Activated naive CD8-positive, alpha-beta T cell treated with anti-CD3 and anti-CD28 coated beads, Interleukin-2, amount 10 ng/mL, durations not matched to agents 7 days and 5 days (primary cell): ENCODE measurements around the gene NXPE2. TPM values are rescaled to one million over a fixed set of nuclear protein-coding genes. Genes with fewer than 3 reads are reported as not detected.
"Not testable (repeated sequence)": the region's sequence is repeated elsewhere in the genome, so short reads cannot be mapped to it uniquely, and the experiment has no call there.

ENCODE experiments used
- ATAC-seq: fragments of 150-1000 bp; cut with Tn5 transposase; one replicate; pipeline ENCODE4 v1.10.0; 2021; ENCODE audit warnings: low read depth, moderate library complexity
- POLR2A ChIA-PET: fragments of 350-600 bp; sonication (Branson Sonifier 250); formaldehyde crosslinking; loops from one replicate; lab custom pipeline; 2021; ENCODE audit warnings: antibody characterized with exemption; lab: Charles Lee
- DNase-seq: peaks from one replicate; pipeline ENCODE4 v3.0.0; 2021
- H3K27ac Mint-ChIP-seq: one replicate; pipeline ENCODE4 v1.8.0; 2022; ENCODE audit warnings: mild to moderate bottlenecking, mixed read lengths
- H3K27me3 Mint-ChIP-seq: one replicate; pipeline ENCODE4 v1.8.0; 2022; ENCODE audit warnings: mild to moderate bottlenecking, moderate library complexity, mixed read lengths
- H3K36me3 Mint-ChIP-seq: one replicate; pipeline ENCODE4 v1.8.0; 2021; ENCODE audit warnings: mild to moderate bottlenecking, mixed read lengths
- H3K4me1 Mint-ChIP-seq: one replicate; pipeline ENCODE4 v1.8.0; 2021; ENCODE audit warnings: mixed read lengths
- H3K4me3 Mint-ChIP-seq: one replicate; pipeline ENCODE4 v1.8.0; 2022; ENCODE audit warnings: mild to moderate bottlenecking, moderate library complexity, mixed read lengths
- H3K9me3 Mint-ChIP-seq: one replicate; pipeline ENCODE4 v1.8.0; 2021; ENCODE audit warnings: mixed read lengths
- total RNA-seq, 2 experiments: library from RNA; stranded (reverse); gene quantifications; one replicate each; pipeline ENCODE4 v1.2.3, GENCODE V29; 2021

NXPE2 gene
- not detected for total RNA-seq

GRCh38 chr11:114678125-114679036, at the start of gene NXPE2:
Gene NXPE2, plus strand, starts transcription at chr11:114678527. Its CDS starts 49 bp downstream, at chr11:114678576.
- POLR2A ChIA-PET: no interaction called here
- Mint-ChIP-seq H3K4me3 (no peak within 1 kb of the TSS), H3K27me3 (no peaks in the 10 kb centered on the region), H3K27ac (no peak within 1 kb of the TSS), H3K36me3 (no peaks in the 10 kb centered on the region), H3K9me3 (no peaks in the 10 kb centered on the region), H3K4me1 (no peaks in the 10 kb centered on the region)
- no peak for ATAC-seq
- no peak for DNase-seq

GRCh38 chr11:114631445-114631965, 46.8 kb upstream of the NXPE2 start:
- POLR2A ChIA-PET, H3K27ac Mint-ChIP-seq, H3K4me3 Mint-ChIP-seq, DNase-seq, H3K36me3 Mint-ChIP-seq, H3K4me1 Mint-ChIP-seq, H3K9me3 Mint-ChIP-seq, H3K27me3 Mint-ChIP-seq: not testable (repeated sequence)
- peak; percentile 42 for ATAC-seq

GRCh38 chr11:114639440-114639839, 38.9 kb upstream of the NXPE2 start:
- POLR2A ChIA-PET, ATAC-seq, H3K27me3 Mint-ChIP-seq, H3K36me3 Mint-ChIP-seq, H3K9me3 Mint-ChIP-seq, H3K27ac Mint-ChIP-seq, H3K4me1 Mint-ChIP-seq, H3K4me3 Mint-ChIP-seq, DNase-seq: not testable (repeated sequence)

- POLR2A ChIA-PET: no interaction called here
- no peak for DNase-seq
- Mint-ChIP-seq H3K4me1 (no peaks in the 10 kb centered on the region), H3K27me3 (peaks cover 4% of the 10 kb centered on the region), H3K36me3 (no peaks in the 10 kb centered on the region), H3K4me3 (no peak overlapping the region), H3K27ac (no peak overlapping the region), H3K9me3 (no peaks in the 10 kb centered on the region)
- no peak for ATAC-seq
These were observed 27.7 kb upstream of the NXPE2 start for GRCh38 chr11:114650661-114651060.

- Mint-ChIP-seq H3K9me3 (no peaks in the 10 kb centered on the region), H3K27me3 (peaks cover 4% of the 10 kb centered on the region), H3K4me1 (no peaks in the 10 kb centered on the region), H3K36me3 (no peaks in the 10 kb centered on the region), H3K27ac (no peak overlapping the region), H3K4me3 (no peak overlapping the region)
- no peak for ATAC-seq
- POLR2A ChIA-PET: no interaction called here
- no peak for DNase-seq
These were observed 27.1 kb upstream of the NXPE2 start for GRCh38 chr11:114651145-114651718.

GRCh38 chr11:114653148-114653547, 25.2 kb upstream of the NXPE2 start:
- no peaks in the 10 kb centered on the region for H3K9me3 Mint-ChIP-seq
- H3K4me1 Mint-ChIP-seq: no peaks in the 10 kb centered on the region
- no peaks in the 10 kb centered on the region for H3K27me3 Mint-ChIP-seq
- H3K36me3 Mint-ChIP-seq: no peaks in the 10 kb centered on the region
- POLR2A ChIA-PET: no interaction called here
- no peak for DNase-seq
- no peak overlapping the region for H3K27ac Mint-ChIP-seq
- no peak overlapping the region for H3K4me3 Mint-ChIP-seq
- ATAC-seq: no peak

GRCh38 chr11:114664641-114665040, 13.7 kb upstream of the NXPE2 start:
- H3K27ac Mint-ChIP-seq: no peak overlapping the region
- H3K36me3 Mint-ChIP-seq: no peaks in the 10 kb centered on the region
- no peaks in the 10 kb centered on the region for H3K4me1 Mint-ChIP-seq
- H3K4me3 Mint-ChIP-seq: no peak overlapping the region
- POLR2A ChIA-PET: no interaction called here
- no peaks in the 10 kb centered on the region for H3K27me3 Mint-ChIP-seq
- no peaks in the 10 kb centered on the region for H3K9me3 Mint-ChIP-seq
- ATAC-seq (no peak), DNase-seq (no peak)

- POLR2A ChIA-PET: no interaction called here
- Mint-ChIP-seq H3K4me1 (no peaks in the 10 kb centered on the region), H3K36me3 (no peaks in the 10 kb centered on the region), H3K27me3 (no peaks in the 10 kb centered on the region), H3K9me3 (no peaks in the 10 kb centered on the region), H3K27ac (no peak overlapping the region), H3K4me3 (no peak overlapping the region)
- ATAC-seq (no peak), DNase-seq (no peak)
These were observed 11.6 kb upstream of the NXPE2 start for GRCh38 chr11:114666760-114667159.

GRCh38 chr11:114668109-114668508, 10.2 kb upstream of the NXPE2 start:
- POLR2A ChIA-PET: no interaction called here
- Mint-ChIP-seq H3K36me3 (no peaks in the 10 kb centered on the region), H3K9me3 (no peaks in the 10 kb centered on the region), H3K4me1 (no peaks in the 10 kb centered on the region), H3K27me3 (no peaks in the 10 kb centered on the region), H3K4me3 (no peak overlapping the region), H3K27ac (no peak overlapping the region)
- ATAC-seq (no peak), DNase-seq (no peak)

GRCh38 chr11:114673661-114674060, 4.7 kb upstream of the NXPE2 start:
- H3K27me3 Mint-ChIP-seq: no peaks in the 10 kb centered on the region
- no peak for DNase-seq
- POLR2A ChIA-PET: no interaction called here
- no peaks in the 10 kb centered on the region for H3K9me3 Mint-ChIP-seq
- no peaks in the 10 kb centered on the region for H3K4me1 Mint-ChIP-seq
- H3K36me3 Mint-ChIP-seq: no peaks in the 10 kb centered on the region
- no peak for ATAC-seq
- H3K4me3 Mint-ChIP-seq: no peak overlapping the region
- H3K27ac Mint-ChIP-seq: no peak overlapping the region

GRCh38 chr11:114679505-114679904, 1.2 kb downstream of the NXPE2 start:
- ATAC-seq (no peak), DNase-seq (no peak)
- Mint-ChIP-seq H3K36me3 (no peaks in the 10 kb centered on the region), H3K27ac (no peak overlapping the region), H3K4me1 (no peaks in the 10 kb centered on the region), H3K4me3 (no peak overlapping the region), H3K9me3 (peaks cover 4% of the 10 kb centered on the region), H3K27me3 (no peaks in the 10 kb centered on the region)
- POLR2A ChIA-PET: no interaction called here

- H3K4me1 Mint-ChIP-seq: no peaks in the 10 kb centered on the region
- ATAC-seq (no peak), DNase-seq (no peak)
- H3K9me3 Mint-ChIP-seq: peaks cover 4% of the 10 kb centered on the region
- no peaks in the 10 kb centered on the region for H3K27me3 Mint-ChIP-seq
- no peak overlapping the region for H3K27ac Mint-ChIP-seq
- POLR2A ChIA-PET: no interaction called here
- H3K36me3 Mint-ChIP-seq: no peaks in the 10 kb centered on the region
- H3K4me3 Mint-ChIP-seq: no peak overlapping the region
These were observed 4.7 kb downstream of the NXPE2 start for GRCh38 chr11:114683007-114683406.

- no peak overlapping the region for H3K4me3 Mint-ChIP-seq
- DNase-seq: no peak
- H3K4me1 Mint-ChIP-seq: no peaks in the 10 kb centered on the region
- no peak for ATAC-seq
- H3K27ac Mint-ChIP-seq: no peak overlapping the region
- no peaks in the 10 kb centered on the region for H3K36me3 Mint-ChIP-seq
- H3K9me3 Mint-ChIP-seq: peaks cover 4% of the 10 kb centered on the region
- POLR2A ChIA-PET: no interaction called here
- H3K27me3 Mint-ChIP-seq: no peaks in the 10 kb centered on the region
These were observed 6.3 kb downstream of the NXPE2 start for GRCh38 chr11:114684636-114685035.

- POLR2A ChIA-PET: no interaction called here
- Mint-ChIP-seq H3K27me3 (no peaks in the 10 kb centered on the region), H3K27ac (no peak overlapping the region), H3K36me3 (no peaks in the 10 kb centered on the region), H3K4me3 (no peak overlapping the region), H3K4me1 (no peaks in the 10 kb centered on the region), H3K9me3 (peaks cover 4% of the 10 kb centered on the region)
- no peak for DNase-seq
- no peak for ATAC-seq
These were observed 6.8 kb downstream of the NXPE2 start for GRCh38 chr11:114685097-114685496.
